HCT116 (cell line): ENCODE measurements around the gene MRPS34.

ENCODE experiments used
- CBX3 ChIP-seq: IDR thresholded peaks from 2 replicates; pipeline ENCODE4 v1.6.1; 2012; ENCODE audit warnings: low read depth
- EGR1 ChIP-seq: IDR thresholded peaks from 2 replicates; pipeline ENCODE4 v1.6.1; 2012; ENCODE audit warnings: low read depth
- EZH2 ChIP-seq: fragments of 200-600 bp; sonication (generic); IDR thresholded peaks from 2 replicates; pipeline ENCODE4 v1.6.1; 2017; ENCODE audit warnings: antibody characterized with exemption, mixed run types
- EZH2phosphoT487 ChIP-seq: fragments of 200-600 bp; IDR thresholded peaks from 2 replicates; pipeline ENCODE4 v1.6.1; 2018; ENCODE audit warnings: antibody characterized with exemption, borderline replicate concordance
- FOSL1 ChIP-seq: IDR thresholded peaks from 2 replicates; pipeline ENCODE4 v1.6.1; 2012; ENCODE audit warnings: low read depth
- POLR2A ChIP-seq: IDR thresholded peaks from 2 replicates; pipeline ENCODE4 v1.7.0; 2011; ENCODE audit warnings: borderline replicate concordance; ENCODE audit not compliant: insufficient read depth, insufficient read length; ENCODE audit errors: extremely low read depth
- TCF7L2 ChIP-seq: IDR thresholded peaks from 2 replicates; pipeline ENCODE4 v1.7.0; 2011; ENCODE audit warnings: borderline replicate concordance, inconsistent platforms; ENCODE audit not compliant: insufficient read depth, insufficient read length; ENCODE audit errors: extremely low read depth
- YY1 ChIP-seq: IDR thresholded peaks from 2 replicates; pipeline ENCODE4 v1.6.1; 2011; ENCODE audit warnings: low read length, low read depth, moderate library complexity, mild to moderate bottlenecking; ENCODE audit not compliant: insufficient replicate concordance; ENCODE audit errors: extremely low read depth
- TF ChIP-seq, protein P1 (sequence below), 3 experiments: fragments of 200-600 bp in 1 of 3; sonication (generic) in 1 of 3; IDR thresholded peaks in 2 of 3; conservative IDR thresholded peaks in 1 of 3; 2 replicates each; pipeline ENCODE4 v1.5.1; 2012 to 2017; ENCODE audit warnings: low read depth in 2 of 3, low read length in 2 of 3, antibody characterized with exemption in 1 of 3, borderline replicate concordance in 1 of 3, control low read depth in 1 of 3, mild to moderate bottlenecking in 1 of 3, mixed read lengths in 1 of 3, mixed run types in 1 of 3, moderate library complexity in 1 of 3; ENCODE audit not compliant: insufficient read depth in 1 of 3
- TF ChIP-seq, protein P2 (sequence below): IDR thresholded peaks from 2 replicates; pipeline ENCODE4 v1.6.1; 2012; ENCODE audit warnings: low read depth
- TF ChIP-seq, protein P3 (sequence below): IDR thresholded peaks from 2 replicates; pipeline ENCODE4 v1.6.1; 2012

DNA sequence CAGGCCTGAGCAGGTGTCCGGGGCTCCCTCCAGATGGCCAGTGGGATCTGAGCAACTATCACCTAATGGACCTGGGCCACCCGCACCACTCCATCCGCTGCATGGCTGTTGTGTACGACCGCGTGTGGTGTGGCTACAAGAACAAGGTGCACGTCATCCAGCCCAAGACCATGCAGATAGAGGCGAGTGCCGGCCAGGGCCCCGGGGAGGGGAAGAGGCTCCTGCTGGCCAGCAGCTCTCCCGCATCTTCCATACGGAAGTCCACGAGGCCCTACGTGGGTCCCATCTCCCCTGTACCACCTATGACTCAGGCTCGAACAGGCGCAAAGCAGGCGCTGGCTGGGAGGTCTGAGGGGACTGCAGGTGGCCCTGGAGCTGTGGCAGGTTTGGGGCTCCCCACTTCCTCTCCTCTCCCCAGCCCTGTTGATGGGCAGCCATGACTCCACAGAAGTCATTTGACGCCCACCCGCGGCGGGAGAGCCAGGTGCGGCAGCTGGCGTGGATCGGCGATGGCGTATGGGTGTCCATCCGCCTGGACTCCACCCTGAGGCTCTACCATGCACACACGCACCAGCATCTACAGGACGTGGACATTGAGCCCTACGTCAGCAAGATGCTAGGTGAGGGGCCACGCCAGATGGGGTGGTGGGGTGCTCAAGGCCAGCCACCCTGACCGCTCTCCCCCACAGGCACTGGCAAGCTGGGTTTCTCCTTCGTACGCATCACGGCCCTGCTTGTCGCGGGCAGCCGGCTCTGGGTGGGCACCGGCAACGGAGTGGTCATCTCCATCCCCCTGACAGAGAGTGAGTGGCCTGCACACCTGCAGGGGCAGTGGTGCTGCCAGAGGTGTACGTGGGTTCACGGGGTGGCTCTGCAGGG, 5.6 kb downstream of the MRPS34 start:
- TF ChIP-seq, protein P1, sequence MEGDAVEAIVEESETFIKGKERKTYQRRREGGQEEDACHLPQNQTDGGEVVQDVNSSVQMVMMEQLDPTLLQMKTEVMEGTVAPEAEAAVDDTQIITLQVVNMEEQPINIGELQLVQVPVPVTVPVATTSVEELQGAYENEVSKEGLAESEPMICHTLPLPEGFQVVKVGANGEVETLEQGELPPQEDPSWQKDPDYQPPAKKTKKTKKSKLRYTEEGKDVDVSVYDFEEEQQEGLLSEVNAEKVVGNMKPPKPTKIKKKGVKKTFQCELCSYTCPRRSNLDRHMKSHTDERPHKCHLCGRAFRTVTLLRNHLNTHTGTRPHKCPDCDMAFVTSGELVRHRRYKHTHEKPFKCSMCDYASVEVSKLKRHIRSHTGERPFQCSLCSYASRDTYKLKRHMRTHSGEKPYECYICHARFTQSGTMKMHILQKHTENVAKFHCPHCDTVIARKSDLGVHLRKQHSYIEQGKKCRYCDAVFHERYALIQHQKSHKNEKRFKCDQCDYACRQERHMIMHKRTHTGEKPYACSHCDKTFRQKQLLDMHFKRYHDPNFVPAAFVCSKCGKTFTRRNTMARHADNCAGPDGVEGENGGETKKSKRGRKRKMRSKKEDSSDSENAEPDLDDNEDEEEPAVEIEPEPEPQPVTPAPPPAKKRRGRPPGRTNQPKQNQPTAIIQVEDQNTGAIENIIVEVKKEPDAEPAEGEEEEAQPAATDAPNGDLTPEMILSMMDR (IDR thresholded peaks at IDR 0.05 in 2 of 3, conservative IDR thresholded peaks at IDR 0.05 in 1 of 3; ENCODE audit: borderline replicate concordance in 1 of 3, insufficient read depth in 1 of 3, low read depth in 2 of 3, low read length in 2 of 3) = no peak
- TF ChIP-seq EZH2 (no peak), FOSL1 (no peak), POLR2A (no peak), EGR1 (no peak), TCF7L2 (no peak), CBX3 (no peak), YY1 (no peak), EZH2phosphoT487 (no peak)
- TF ChIP-seq, protein P2, sequence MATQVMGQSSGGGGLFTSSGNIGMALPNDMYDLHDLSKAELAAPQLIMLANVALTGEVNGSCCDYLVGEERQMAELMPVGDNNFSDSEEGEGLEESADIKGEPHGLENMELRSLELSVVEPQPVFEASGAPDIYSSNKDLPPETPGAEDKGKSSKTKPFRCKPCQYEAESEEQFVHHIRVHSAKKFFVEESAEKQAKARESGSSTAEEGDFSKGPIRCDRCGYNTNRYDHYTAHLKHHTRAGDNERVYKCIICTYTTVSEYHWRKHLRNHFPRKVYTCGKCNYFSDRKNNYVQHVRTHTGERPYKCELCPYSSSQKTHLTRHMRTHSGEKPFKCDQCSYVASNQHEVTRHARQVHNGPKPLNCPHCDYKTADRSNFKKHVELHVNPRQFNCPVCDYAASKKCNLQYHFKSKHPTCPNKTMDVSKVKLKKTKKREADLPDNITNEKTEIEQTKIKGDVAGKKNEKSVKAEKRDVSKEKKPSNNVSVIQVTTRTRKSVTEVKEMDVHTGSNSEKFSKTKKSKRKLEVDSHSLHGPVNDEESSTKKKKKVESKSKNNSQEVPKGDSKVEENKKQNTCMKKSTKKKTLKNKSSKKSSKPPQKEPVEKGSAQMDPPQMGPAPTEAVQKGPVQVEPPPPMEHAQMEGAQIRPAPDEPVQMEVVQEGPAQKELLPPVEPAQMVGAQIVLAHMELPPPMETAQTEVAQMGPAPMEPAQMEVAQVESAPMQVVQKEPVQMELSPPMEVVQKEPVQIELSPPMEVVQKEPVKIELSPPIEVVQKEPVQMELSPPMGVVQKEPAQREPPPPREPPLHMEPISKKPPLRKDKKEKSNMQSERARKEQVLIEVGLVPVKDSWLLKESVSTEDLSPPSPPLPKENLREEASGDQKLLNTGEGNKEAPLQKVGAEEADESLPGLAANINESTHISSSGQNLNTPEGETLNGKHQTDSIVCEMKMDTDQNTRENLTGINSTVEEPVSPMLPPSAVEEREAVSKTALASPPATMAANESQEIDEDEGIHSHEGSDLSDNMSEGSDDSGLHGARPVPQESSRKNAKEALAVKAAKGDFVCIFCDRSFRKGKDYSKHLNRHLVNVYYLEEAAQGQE = no peak
- TF ChIP-seq, protein P3, sequence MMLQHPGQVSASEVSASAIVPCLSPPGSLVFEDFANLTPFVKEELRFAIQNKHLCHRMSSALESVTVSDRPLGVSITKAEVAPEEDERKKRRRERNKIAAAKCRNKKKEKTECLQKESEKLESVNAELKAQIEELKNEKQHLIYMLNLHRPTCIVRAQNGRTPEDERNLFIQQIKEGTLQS = no peak
